B cell (primary cell): ENCODE measurements around the gene PDCD2L.

Experiments
- CTCF ChIP-seq: fragments of 200-600 bp; IDR thresholded peaks from one replicate; pipeline ENCODE4 v1.8.0; 2022; ENCODE audit warnings: antibody characterized with exemption, mild to moderate bottlenecking
- EZH2 ChIP-seq: IDR thresholded peaks from 2 replicates; pipeline ENCODE4 v1.6.1; 2012; ENCODE audit warnings: borderline replicate concordance, low read depth, mild to moderate bottlenecking, moderate library complexity, low read length; ENCODE audit not compliant: insufficient read depth, poor library complexity, severe bottlenecking

GRCh38 chr19:34397853-34398252 lies 6.3 kb upstream of the PDCD2L start:
- TF ChIP-seq CTCF = no peak
- TF ChIP-seq EZH2 = no peak
